Karpas-422 (cell line): ENCODE results near the gene PLEKHG2. TPM values are rescaled to one million over a fixed set of nuclear protein-coding genes. Genes with fewer than 3 reads are reported as not detected.

ENCODE experiments used
- DNase-seq: peaks from one replicate; pipeline ENCODE4 v3.0.0-alpha.2; 2015
- H2AFZ ChIP-seq: fragments of 200-600 bp; sonication (generic); 2 replicates; pipeline ENCODE4 v1.6.1; 2014; ENCODE audit warnings: antibody characterized with exemption, low read length, mixed read lengths
- H3K27ac ChIP-seq: fragments of 200-600 bp; sonication (generic); 2 replicates; pipeline ENCODE4 v1.5.1; 2014; ENCODE audit warnings: mild to moderate bottlenecking, low read length, moderate library complexity
- H3K27me3 ChIP-seq: fragments of 200-600 bp; sonication (generic); 2 replicates; pipeline ENCODE4 v1.6.1; 2014; ENCODE audit warnings: low read length, mixed read lengths
- H3K36me3 ChIP-seq: fragments of 200-600 bp; sonication (generic); 2 replicates; pipeline ENCODE4 v1.6.1; 2014; ENCODE audit warnings: low read length, mixed read lengths; ENCODE audit not compliant: insufficient read depth
- H3K4me1 ChIP-seq: fragments of 200-600 bp; sonication (generic); 2 replicates; pipeline ENCODE4 v1.6.1; 2014; ENCODE audit warnings: mild to moderate bottlenecking, low read length, mixed read lengths
- H3K4me2 ChIP-seq: fragments of 200-600 bp; sonication (generic); 2 replicates; pipeline ENCODE4 v1.6.1; 2014; ENCODE audit warnings: low read length, low read depth, mild to moderate bottlenecking; ENCODE audit not compliant: poor library complexity, severe bottlenecking
- H3K4me3 ChIP-seq: fragments of 200-600 bp; sonication (generic); 2 replicates; pipeline ENCODE4 v1.5.1; 2014; ENCODE audit warnings: mild to moderate bottlenecking, antibody characterized with exemption, low read length, mixed read lengths
- H3K79me2 ChIP-seq: fragments of 200-600 bp; sonication (generic); 2 replicates; pipeline ENCODE4 v1.6.1; 2014; ENCODE audit warnings: mild to moderate bottlenecking, low read length, mixed read lengths
- H3K9ac ChIP-seq: fragments of 200-600 bp; sonication (generic); 2 replicates; pipeline ENCODE4 v1.6.0; 2014; ENCODE audit warnings: low read length
- H3K9me2 ChIP-seq: fragments of 200-600 bp; sonication (generic), shearing (Covaris generic); replicated peaks from 2 replicates; pipeline ENCODE4 v1.6.0; 2014; ENCODE audit warnings: mild to moderate bottlenecking, low read length, moderate library complexity; ENCODE audit not compliant: insufficient read depth
- H3K9me3 ChIP-seq: fragments of 300-700, 200-600 bp; sonication (generic); 2 replicates; pipeline ENCODE4 v1.6.1; 2014; ENCODE audit warnings: low read length, mixed read lengths
- H4K20me1 ChIP-seq: fragments of 200-600 bp; sonication (generic); 2 replicates; pipeline ENCODE4 v1.6.1; 2014; ENCODE audit warnings: mild to moderate bottlenecking, antibody characterized with exemption, low read length, low read depth; ENCODE audit not compliant: insufficient read depth
- total RNA-seq: library from RNA; depleted of rRNA; stranded (reverse); fragments of >200 nt; shearing (Covaris generic); gene quantifications from 2 replicates; pipeline ENCODE4 v1.2.3, GENCODE V29; 2014; ENCODE audit warnings: low replicate concordance

The PLEKHG2 gene
- total RNA-seq, 1 experiment from 2014 or later: 19.0 TPM

GRCh38 chr19:39401549-39402345 is 10.7 kb upstream of the PLEKHG2 start:
- Histone ChIP-seq H3K79me2 (no peaks in the 10 kb centered on the region), H3K27me3 (no peaks in the 10 kb centered on the region; the same call in 1 of the 2 replicates), H3K9me2 (no peaks in the 10 kb centered on the region), H3K9ac (peak overlapping the region; percentile 67), H3K9me3 (no peaks in the 10 kb centered on the region), H3K4me1 (peaks cover 57% of the 10 kb centered on the region), H3K27ac (peak overlapping the region; percentile 7; the same call in 1 of the 2 replicates), H3K4me2 (peak overlapping the region; percentile 74), H4K20me1 (no peaks in the 10 kb centered on the region), H3K36me3 (no peaks in the 10 kb centered on the region), H2AFZ (peak overlapping the region; percentile 34; the same call in 1 of the 2 replicates), H3K4me3 (peak overlapping the region; percentile 63)
- DNase-seq: peak; percentile 60

DNA sequence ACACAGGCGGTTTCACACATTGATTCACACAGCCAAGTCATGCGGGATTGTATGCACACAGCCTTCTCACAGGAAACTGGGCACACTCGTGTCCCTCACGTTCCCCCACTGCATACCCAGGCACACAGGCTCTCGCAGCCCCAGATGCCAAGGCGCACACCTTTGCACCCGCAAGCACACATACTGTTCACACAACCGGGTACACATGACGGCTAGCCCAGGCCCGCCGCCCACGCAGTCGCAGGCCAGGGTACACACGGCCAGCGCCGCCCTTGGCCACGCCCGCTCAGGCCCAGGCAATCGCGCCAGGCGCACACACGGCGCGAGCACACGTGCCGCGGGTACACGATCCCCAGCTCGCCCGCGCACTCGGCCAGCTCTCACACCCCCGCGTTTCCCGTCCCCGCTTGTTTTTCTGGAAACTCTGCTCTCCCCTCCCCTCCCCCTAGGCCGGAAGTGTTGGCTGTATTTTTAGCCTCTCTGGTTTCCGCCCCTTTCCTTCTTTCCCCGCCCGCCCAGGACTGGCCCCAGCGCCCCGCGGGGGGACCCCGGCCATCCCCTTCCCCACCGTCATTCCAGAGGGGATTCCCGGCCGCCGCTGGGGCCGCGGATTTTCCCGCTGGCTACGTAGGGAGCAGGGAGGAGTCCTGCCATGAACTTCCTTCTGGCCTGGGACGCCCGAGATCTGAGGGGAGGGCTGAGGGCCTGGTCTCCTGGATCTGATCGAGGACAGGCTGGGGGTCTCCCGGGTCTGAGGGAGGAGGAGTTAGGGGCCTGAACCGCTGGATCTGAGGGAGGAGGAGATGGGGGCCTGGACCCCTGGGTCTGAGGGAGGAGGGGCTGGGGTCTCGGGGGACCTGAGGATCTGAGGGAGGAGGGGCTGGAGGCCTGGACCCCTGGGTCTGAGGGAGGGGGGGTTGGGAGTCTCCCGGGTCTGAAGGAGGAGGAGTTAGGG is 9.8 kb upstream of the PLEKHG2 start:
- Histone ChIP-seq H3K79me2 (peaks cover 8% of the 10 kb centered on the region), H3K9me3 (no peaks in the 10 kb centered on the region), H3K27me3 (no peaks in the 10 kb centered on the region; the same call in 1 of the 2 replicates), H3K4me1 (peaks cover 55% of the 10 kb centered on the region), H2AFZ (peak overlapping the region; percentile 34; the same call in 1 of the 2 replicates), H4K20me1 (peaks cover 6% of the 10 kb centered on the region; the same call in 1 of the 2 replicates), H3K9ac (peak overlapping the region; percentile 67), H3K36me3 (no peaks in the 10 kb centered on the region), H3K4me3 (peak overlapping the region; percentile 63), H3K9me2 (no peaks in the 10 kb centered on the region), H3K4me2 (peak overlapping the region; percentile 74), H3K27ac (peak overlapping the region; percentile 9; the same call in 1 of the 2 replicates)
- DNase-seq: peak; percentile 88

- Histone ChIP-seq H3K27me3 (no peaks in the 10 kb centered on the region; the same call in 1 of the 2 replicates), H3K9me2 (no peaks in the 10 kb centered on the region), H3K4me3 (peak overlapping the region; percentile 63), H3K79me2 (peaks cover 18% of the 10 kb centered on the region), H3K9me3 (no peaks in the 10 kb centered on the region), H3K36me3 (no peaks in the 10 kb centered on the region), H3K27ac (no peak overlapping the region), H3K4me1 (peaks cover 56% of the 10 kb centered on the region), H4K20me1 (peaks cover 16% of the 10 kb centered on the region), H2AFZ (no peak overlapping the region), H3K9ac (peak overlapping the region; percentile 67), H3K4me2 (peak overlapping the region; percentile 74)
- peak; percentile 51 for DNase-seq
Observed at GRCh38 chr19:39403331-39404312, 8.8 kb upstream of the PLEKHG2 start.

GRCh38 chr19:39405261-39405957 is 7.1 kb upstream of the PLEKHG2 start:
- no peak for DNase-seq
- H3K4me1 ChIP-seq: peaks cover 72% of the 10 kb centered on the region
- no peaks in the 10 kb centered on the region for H3K9me3 ChIP-seq
- H3K27ac ChIP-seq: no peak overlapping the region
- no peak overlapping the region for H3K4me3 ChIP-seq
- H4K20me1 ChIP-seq: peaks cover 18% of the 10 kb centered on the region
- no peaks in the 10 kb centered on the region for H3K9me2 ChIP-seq
- H3K4me2 ChIP-seq: peak overlapping the region; percentile 98
- peaks cover 22% of the 10 kb centered on the region for H3K79me2 ChIP-seq
- H3K27me3 ChIP-seq: no peaks in the 10 kb centered on the region; the same call in 1 of the 2 replicates
- no peak overlapping the region for H2AFZ ChIP-seq
- H3K36me3 ChIP-seq: no peaks in the 10 kb centered on the region
- H3K9ac ChIP-seq: no peak overlapping the region

- H3K27me3 ChIP-seq: no peaks in the 10 kb centered on the region; the same call in 1 of the 2 replicates
- peaks cover 74% of the 10 kb centered on the region for H3K4me1 ChIP-seq
- peaks cover 22% of the 10 kb centered on the region for H3K79me2 ChIP-seq
- peaks cover 18% of the 10 kb centered on the region for H4K20me1 ChIP-seq
- H3K27ac ChIP-seq: no peak overlapping the region
- H3K4me3 ChIP-seq: peak overlapping the region; percentile 96
- H3K4me2 ChIP-seq: peak overlapping the region; percentile 98
- H3K9me2 ChIP-seq: no peaks in the 10 kb centered on the region
- peak; percentile 86 for DNase-seq
- no peaks in the 10 kb centered on the region for H3K36me3 ChIP-seq
- H3K9ac ChIP-seq: peak overlapping the region; percentile 94
- no peaks in the 10 kb centered on the region for H3K9me3 ChIP-seq
- H2AFZ ChIP-seq: no peak overlapping the region; the same call in 1 of the 2 replicates
Observed at GRCh38 chr19:39405958-39406655, 6.4 kb upstream of the PLEKHG2 start.

DNA sequence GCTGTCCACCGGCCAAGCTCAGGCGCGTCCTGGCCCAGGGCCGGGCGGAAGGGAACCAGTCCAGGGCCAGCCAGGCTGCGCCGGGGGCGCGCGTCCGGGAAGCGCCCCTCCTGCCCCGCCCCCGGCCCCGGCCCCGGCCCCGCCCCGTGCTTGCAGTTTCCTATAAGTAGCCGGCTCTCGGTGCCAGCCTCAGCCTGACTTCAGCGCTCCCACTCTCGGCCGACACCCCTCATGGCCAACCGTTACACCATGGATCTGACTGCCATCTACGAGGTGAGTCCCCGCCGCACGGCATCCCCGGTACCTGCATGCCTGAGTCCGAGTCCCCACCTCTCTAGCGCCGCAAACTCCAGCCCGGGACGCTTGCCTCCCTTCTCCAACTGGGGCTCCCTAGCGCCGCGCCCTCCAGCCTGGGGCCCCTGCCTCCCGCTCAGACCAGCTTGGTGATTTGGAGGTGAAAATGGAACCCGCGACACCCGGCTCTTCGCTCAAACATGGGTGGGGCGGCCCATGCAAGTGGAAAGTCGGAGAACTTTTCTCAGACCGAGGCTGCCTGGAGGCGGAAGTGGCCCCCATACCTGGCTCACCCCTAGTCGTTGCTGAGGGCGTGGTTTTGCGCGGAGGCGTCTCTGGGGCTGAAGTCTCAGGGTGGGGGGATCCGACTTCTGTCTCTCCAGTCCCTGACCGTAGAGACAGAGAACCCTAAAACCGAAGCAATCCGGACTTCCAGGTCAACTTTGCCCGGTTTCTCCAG is 5.6 kb upstream of the PLEKHG2 start, which contains the start of gene ZFP36:
ZFP36 (plus strand) TSS at position 192 of the 754 bp plus-strand sequence; CDS start at position 250, 58 bp downstream.
- Histone ChIP-seq H3K4me2 (peak within 1 kb of the TSS; percentile 98), H3K9me2 (no peaks in the 10 kb centered on the region), H3K9ac (peak within 1 kb of the TSS; percentile 94), H2AFZ (no peak within 1 kb of the TSS; the same call in 1 of the 2 replicates), H3K27me3 (no peaks in the 10 kb centered on the region; the same call in 1 of the 2 replicates), H3K79me2 (peaks cover 22% of the 10 kb centered on the region), H3K4me1 (peaks cover 74% of the 10 kb centered on the region), H3K4me3 (peak within 1 kb of the TSS; percentile 96), H3K36me3 (no peaks in the 10 kb centered on the region), H3K9me3 (no peaks in the 10 kb centered on the region), H3K27ac (peak within 1 kb of the TSS; percentile 84), H4K20me1 (peaks cover 18% of the 10 kb centered on the region)
- peak; percentile 92 for DNase-seq
